ENCODE measurements around the gene MYO7A. TPM values are rescaled to one million over a fixed set of nuclear protein-coding genes. Genes with fewer than 3 reads are reported as not detected.

Gene MYO7A
- total and polyA plus RNA-seq, 3 experiments from 2014 or later: 0.06 to 0.31 (median 0.20) TPM

DNA sequence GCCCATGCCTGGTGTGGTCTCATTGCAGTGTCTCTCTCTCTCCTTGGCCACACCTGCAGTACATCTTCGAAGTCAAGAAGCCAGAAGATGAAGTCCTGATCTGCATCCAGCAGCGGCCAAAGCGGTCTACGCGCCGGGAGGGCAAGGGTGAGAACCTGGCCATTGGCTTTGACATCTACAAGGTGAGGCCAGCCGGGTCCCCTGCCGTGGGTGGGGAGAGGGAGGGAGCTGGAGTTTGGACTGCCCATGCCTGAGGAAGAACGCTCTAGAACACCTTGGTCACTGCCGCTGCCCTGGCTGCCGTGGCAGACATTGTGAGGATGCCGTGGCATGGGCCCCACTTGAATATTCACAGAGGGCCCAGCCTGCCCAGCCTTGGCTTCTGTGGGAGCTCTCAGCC lies 9.1 kb upstream of the MYO7A start:
- Histone ChIP-seq H3K27ac (ENCODE audit: low read depth, low read length) (no peak overlapping the region), H3K4me1 (ENCODE audit: insufficient read depth, low read length) (no peaks in the 10 kb centered on the region), H3K27me3 (ENCODE audit: insufficient read depth, low read length, poor library complexity, severe bottlenecking) (no peaks in the 10 kb centered on the region), H3K9me3 (ENCODE audit: low read length) (no peaks in the 10 kb centered on the region), H3K4me3 (ENCODE audit: low read length) (no peak overlapping the region), H3K36me3 (ENCODE audit: insufficient read depth, low read length) (no peaks in the 10 kb centered on the region)
- no peak overlapping the region for H3K27ac Mint-ChIP-seq
- ChIA-PET POLR2A (no interaction called here), CTCF (no interaction called here)
- H3K4me1 Mint-ChIP-seq: peaks cover 0 to 3% (median 0%) of the 10 kb centered on the region in 3 donors
- H3K36me3 Mint-ChIP-seq: peaks cover 0 to 11% (median 0%) of the 10 kb centered on the region in 3 donors
- DNase-seq: no peak
- H3K4me3 Mint-ChIP-seq: no peak overlapping the region
- no peaks in the 10 kb centered on the region for H3K9me3 Mint-ChIP-seq
- H3K27me3 Mint-ChIP-seq: no peaks in the 10 kb centered on the region

- POLR2A ChIA-PET: no interaction called here
- H3K27me3 Mint-ChIP-seq: no peaks in the 10 kb centered on the region
- Histone ChIP-seq H3K9me3 (ENCODE audit: low read length) (no peaks in the 10 kb centered on the region), H3K4me3 (ENCODE audit: low read length) (no peak overlapping the region), H3K4me1 (ENCODE audit: insufficient read depth, low read length) (no peaks in the 10 kb centered on the region), H3K27me3 (ENCODE audit: insufficient read depth, low read length, poor library complexity, severe bottlenecking) (no peaks in the 10 kb centered on the region), H3K36me3 (ENCODE audit: insufficient read depth, low read length) (no peaks in the 10 kb centered on the region), H3K27ac (ENCODE audit: low read depth, low read length) (no peak overlapping the region)
- CTCF ChIA-PET: no interaction called here
- H3K36me3 Mint-ChIP-seq: peaks cover 0 to 14% (median 0%) of the 10 kb centered on the region in 3 donors
- DNase-seq: no peak
- peaks cover 0 to 3% (median 0%) of the 10 kb centered on the region in 3 donors for H3K4me1 Mint-ChIP-seq
- no peak overlapping the region for H3K27ac Mint-ChIP-seq
- H3K9me3 Mint-ChIP-seq: no peaks in the 10 kb centered on the region
- no peak overlapping the region for H3K4me3 Mint-ChIP-seq
Measured at GRCh38 chr11:77119531-77119936, 8.5 kb upstream of the MYO7A start.

GRCh38 chr11:77120571-77120970 lies 7.5 kb upstream of the MYO7A start:
- ChIA-PET POLR2A (no interaction called here), CTCF (interaction anchor here (1.8 kb wide), 1 partner anchor 428 kb away, joined by 5 read pairs; no protein-coding TSS in a partner anchor)
- Mint-ChIP-seq H3K9me3 (no peaks in the 10 kb centered on the region), H3K27ac (no peak overlapping the region), H3K4me3 (peak overlapping the region in 1 of 7 donors; percentile 75), H3K27me3 (no peaks in the 10 kb centered on the region), H3K4me1 (peaks cover 0 to 3% (median 0%) of the 10 kb centered on the region in 3 donors), H3K36me3 (peaks cover 0 to 14% (median 0%) of the 10 kb centered on the region in 3 donors)
- no peak for DNase-seq
- H3K27me3 ChIP-seq (ENCODE audit: insufficient read depth, low read length, poor library complexity, severe bottlenecking): no peaks in the 10 kb centered on the region
- H3K4me1 ChIP-seq (ENCODE audit: insufficient read depth, low read length): no peaks in the 10 kb centered on the region
- no peaks in the 10 kb centered on the region for H3K9me3 ChIP-seq (ENCODE audit: low read length)
- H3K4me3 ChIP-seq (ENCODE audit: low read length): no peak overlapping the region
- no peak overlapping the region for H3K27ac ChIP-seq (ENCODE audit: low read depth, low read length)
- no peaks in the 10 kb centered on the region for H3K36me3 ChIP-seq (ENCODE audit: insufficient read depth, low read length)

DNA sequence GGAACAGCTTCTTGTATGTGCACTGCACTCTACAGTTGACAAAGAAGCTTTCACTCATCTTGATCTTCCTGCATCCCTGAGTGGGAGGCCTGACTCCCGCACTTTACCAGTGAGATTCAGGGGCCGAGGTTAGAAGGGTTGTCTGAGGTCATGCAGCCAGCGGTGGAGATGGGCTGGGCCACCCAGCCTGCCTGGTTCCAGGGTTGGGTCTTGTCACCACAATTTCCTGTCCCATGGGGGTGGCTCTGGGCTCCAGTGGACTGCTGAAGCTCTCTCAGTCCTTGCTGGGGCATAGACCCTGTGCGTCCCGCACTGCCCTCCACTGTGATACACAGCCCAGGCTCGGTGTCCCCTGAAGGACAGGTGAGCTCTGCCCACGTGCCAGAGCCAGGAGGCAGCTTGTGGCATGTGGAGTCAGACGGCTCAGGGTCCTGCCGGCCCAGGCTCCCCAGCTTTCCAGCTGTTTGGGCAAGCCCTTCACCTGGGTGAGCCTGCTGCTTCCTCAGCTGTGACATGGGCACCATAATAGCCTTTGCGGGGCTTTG lies 6.9 kb upstream of the MYO7A start:
- no peaks in the 10 kb centered on the region for H3K36me3 ChIP-seq (ENCODE audit: insufficient read depth, low read length)
- no peak for DNase-seq
- no peak overlapping the region for H3K4me3 ChIP-seq (ENCODE audit: low read length)
- Mint-ChIP-seq H3K27me3 (no peaks in the 10 kb centered on the region), H3K36me3 (peaks cover 0 to 14% (median 0%) of the 10 kb centered on the region in 3 donors), H3K27ac (no peak overlapping the region), H3K4me3 (no peak overlapping the region), H3K4me1 (peaks cover 0 to 3% (median 0%) of the 10 kb centered on the region in 3 donors), H3K9me3 (no peaks in the 10 kb centered on the region)
- ChIA-PET POLR2A (interaction anchor here (0.6 kb wide), 1 partner anchor 10 kb away, joined by 3 read pairs; no protein-coding TSS in a partner anchor), CTCF (interaction anchor here (1.8 kb wide), 1 partner anchor 427 kb away, joined by 5 read pairs; no protein-coding TSS in a partner anchor)
- no peaks in the 10 kb centered on the region for H3K9me3 ChIP-seq (ENCODE audit: low read length)
- no peaks in the 10 kb centered on the region for H3K27me3 ChIP-seq (ENCODE audit: insufficient read depth, low read length, poor library complexity, severe bottlenecking)
- no peak overlapping the region for H3K27ac ChIP-seq (ENCODE audit: low read depth, low read length)
- H3K4me1 ChIP-seq (ENCODE audit: insufficient read depth, low read length): no peaks in the 10 kb centered on the region

DNA sequence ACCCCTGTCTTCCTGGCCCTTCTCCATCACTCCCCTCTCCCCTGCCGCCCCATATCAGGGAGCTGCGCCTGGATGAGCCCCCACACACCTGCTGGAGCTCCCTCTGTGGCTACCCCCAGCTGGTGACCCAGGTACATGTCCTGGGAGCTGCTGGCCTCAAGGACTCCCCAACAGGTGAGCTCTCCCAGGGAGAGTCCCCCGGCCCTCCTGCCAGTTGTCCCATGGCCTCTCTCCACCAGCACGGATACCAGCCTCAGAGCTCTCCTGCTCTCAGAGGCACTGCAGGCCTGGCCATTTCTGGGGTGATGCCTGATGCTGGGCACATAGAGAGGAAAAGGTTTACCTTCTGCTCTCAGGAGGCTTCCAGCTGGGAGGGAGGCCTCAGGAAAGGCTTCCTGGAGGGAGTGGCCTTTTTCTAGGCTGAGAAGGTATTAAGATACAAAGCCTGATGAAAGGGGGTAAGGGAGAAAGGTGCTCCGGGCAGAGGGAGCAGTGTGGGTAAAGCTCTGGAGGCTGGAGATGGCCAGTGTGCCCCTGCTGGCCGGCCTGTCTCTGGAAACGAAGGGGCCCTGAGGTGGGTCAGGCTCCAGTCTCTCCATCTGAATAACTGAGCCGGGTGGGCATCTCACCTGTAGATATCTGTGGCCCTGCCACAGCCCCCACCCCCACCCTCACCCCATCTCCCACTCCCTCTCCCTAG lies 6.0 kb upstream of the MYO7A start:
- ChIA-PET CTCF (interaction anchor here (1.0 to 1.8 kb wide), 2 partner anchors 66 to 426 kb away, joined by 3 to 5 read pairs; no protein-coding TSS in a partner anchor), POLR2A (interaction anchor here (0.6 kb wide), 2 partner anchors 11 to 98 kb away, joined by 3 read pairs; no protein-coding TSS in a partner anchor)
- Histone ChIP-seq H3K4me1 (ENCODE audit: insufficient read depth, low read length) (peaks cover 4% of the 10 kb centered on the region), H3K9me3 (ENCODE audit: low read length) (no peaks in the 10 kb centered on the region), H3K36me3 (ENCODE audit: insufficient read depth, low read length) (no peaks in the 10 kb centered on the region), H3K27me3 (ENCODE audit: insufficient read depth, low read length, poor library complexity, severe bottlenecking) (no peaks in the 10 kb centered on the region), H3K4me3 (ENCODE audit: low read length) (no peak overlapping the region), H3K27ac (ENCODE audit: low read depth, low read length) (no peak overlapping the region)
- DNase-seq: no peak
- Mint-ChIP-seq H3K27me3 (no peaks in the 10 kb centered on the region), H3K4me3 (no peak overlapping the region), H3K9me3 (no peaks in the 10 kb centered on the region), H3K4me1 (peaks cover 0 to 6% (median 0%) of the 10 kb centered on the region in 3 donors), H3K36me3 (peaks cover 0 to 14% (median 0%) of the 10 kb centered on the region in 3 donors), H3K27ac (peak overlapping the region in 1 of 8 donors; percentile 65)

- Histone ChIP-seq H3K9me3 (ENCODE audit: low read length) (no peaks in the 10 kb centered on the region), H3K27me3 (ENCODE audit: insufficient read depth, low read length, poor library complexity, severe bottlenecking) (no peaks in the 10 kb centered on the region), H3K27ac (ENCODE audit: low read depth, low read length) (no peak overlapping the region), H3K36me3 (ENCODE audit: insufficient read depth, low read length) (no peaks in the 10 kb centered on the region), H3K4me3 (ENCODE audit: low read length) (no peak overlapping the region), H3K4me1 (ENCODE audit: insufficient read depth, low read length) (peaks cover 7% of the 10 kb centered on the region)
- peaks cover 0 to 14% (median 0%) of the 10 kb centered on the region in 3 donors for H3K36me3 Mint-ChIP-seq
- H3K4me3 Mint-ChIP-seq: no peak overlapping the region
- DNase-seq: no peak
- peak overlapping the region in 1 of 8 donors; percentile 13 for H3K27ac Mint-ChIP-seq
- H3K9me3 Mint-ChIP-seq: no peaks in the 10 kb centered on the region
- ChIA-PET POLR2A (interaction anchor here (0.6 kb wide), 1 partner anchor 99 kb away, joined by 3 read pairs; no protein-coding TSS in a partner anchor), CTCF (interaction anchor here (1.0 kb wide), 1 partner anchor 65 kb away, joined by 3 read pairs; no protein-coding TSS in a partner anchor)
- no peaks in the 10 kb centered on the region for H3K27me3 Mint-ChIP-seq
- peaks cover 4 to 6% (median 4%) of the 10 kb centered on the region in 3 donors for H3K4me1 Mint-ChIP-seq
Measured at GRCh38 chr11:77122576-77123212, 5.4 kb upstream of the MYO7A start.

GRCh38 chr11:77123591-77123990 lies 4.5 kb upstream of the MYO7A start:
- no peak overlapping the region for H3K4me3 Mint-ChIP-seq
- no peaks in the 10 kb centered on the region for H3K27me3 ChIP-seq (ENCODE audit: insufficient read depth, low read length, poor library complexity, severe bottlenecking)
- peaks cover 0 to 13% (median 0%) of the 10 kb centered on the region in 3 donors for H3K36me3 Mint-ChIP-seq
- H3K27me3 Mint-ChIP-seq: no peaks in the 10 kb centered on the region
- no peak for DNase-seq
- H3K4me3 ChIP-seq (ENCODE audit: low read length): no peak overlapping the region
- H3K9me3 Mint-ChIP-seq: no peaks in the 10 kb centered on the region
- H3K27ac ChIP-seq (ENCODE audit: low read depth, low read length): no peak overlapping the region
- ChIA-PET CTCF (no interaction called here), POLR2A (interaction anchor here (0.6 kb wide), 1 partner anchor 654 kb away, joined by 3 read pairs; no protein-coding TSS in a partner anchor)
- peak overlapping the region in 1 of 8 donors; percentile 11 for H3K27ac Mint-ChIP-seq
- peaks cover 5 to 8% (median 6%) of the 10 kb centered on the region in 3 donors for H3K4me1 Mint-ChIP-seq
- peaks cover 8% of the 10 kb centered on the region for H3K4me1 ChIP-seq (ENCODE audit: insufficient read depth, low read length)
- no peaks in the 10 kb centered on the region for H3K36me3 ChIP-seq (ENCODE audit: insufficient read depth, low read length)
- no peaks in the 10 kb centered on the region for H3K9me3 ChIP-seq (ENCODE audit: low read length)

GRCh38 chr11:77124041-77124440 lies 4.0 kb upstream of the MYO7A start:
- H3K9me3 Mint-ChIP-seq: no peaks in the 10 kb centered on the region
- peaks cover 0 to 11% (median 0%) of the 10 kb centered on the region in 3 donors for H3K36me3 Mint-ChIP-seq
- H3K36me3 ChIP-seq (ENCODE audit: insufficient read depth, low read length): no peaks in the 10 kb centered on the region
- H3K4me3 ChIP-seq (ENCODE audit: low read length): no peak overlapping the region
- H3K9me3 ChIP-seq (ENCODE audit: low read length): no peaks in the 10 kb centered on the region
- ChIA-PET POLR2A (no interaction called here), CTCF (no interaction called here)
- peaks cover 8% of the 10 kb centered on the region for H3K4me1 ChIP-seq (ENCODE audit: insufficient read depth, low read length)
- no peak overlapping the region for H3K4me3 Mint-ChIP-seq
- H3K27me3 ChIP-seq (ENCODE audit: insufficient read depth, low read length, poor library complexity, severe bottlenecking): no peaks in the 10 kb centered on the region
- H3K27ac Mint-ChIP-seq: peak overlapping the region in 1 of 8 donors; percentile 11
- no peaks in the 10 kb centered on the region for H3K27me3 Mint-ChIP-seq
- peaks cover 5 to 8% (median 6%) of the 10 kb centered on the region in 3 donors for H3K4me1 Mint-ChIP-seq
- DNase-seq: no peak
- no peak overlapping the region for H3K27ac ChIP-seq (ENCODE audit: low read depth, low read length)

All from CD8-positive, alpha-beta memory T cell (primary cell).